DLD1 (cell line): ENCODE measurements around the gene CTSG.
"Not testable (repeated sequence)": the region's sequence is repeated elsewhere in the genome, so short reads cannot be mapped to it uniquely, and the experiment has no call there.

Experiments
- in situ Hi-C: cut with HindIII; loops from 2 replicates; pipeline ENCODE4 v1.10.0; 2017; ENCODE audit warnings: low sequenced_read_pairs

CTSG gene, protein sequence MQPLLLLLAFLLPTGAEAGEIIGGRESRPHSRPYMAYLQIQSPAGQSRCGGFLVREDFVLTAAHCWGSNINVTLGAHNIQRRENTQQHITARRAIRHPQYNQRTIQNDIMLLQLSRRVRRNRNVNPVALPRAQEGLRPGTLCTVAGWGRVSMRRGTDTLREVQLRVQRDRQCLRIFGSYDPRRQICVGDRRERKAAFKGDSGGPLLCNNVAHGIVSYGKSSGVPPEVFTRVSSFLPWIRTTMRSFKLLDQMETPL

DNA sequence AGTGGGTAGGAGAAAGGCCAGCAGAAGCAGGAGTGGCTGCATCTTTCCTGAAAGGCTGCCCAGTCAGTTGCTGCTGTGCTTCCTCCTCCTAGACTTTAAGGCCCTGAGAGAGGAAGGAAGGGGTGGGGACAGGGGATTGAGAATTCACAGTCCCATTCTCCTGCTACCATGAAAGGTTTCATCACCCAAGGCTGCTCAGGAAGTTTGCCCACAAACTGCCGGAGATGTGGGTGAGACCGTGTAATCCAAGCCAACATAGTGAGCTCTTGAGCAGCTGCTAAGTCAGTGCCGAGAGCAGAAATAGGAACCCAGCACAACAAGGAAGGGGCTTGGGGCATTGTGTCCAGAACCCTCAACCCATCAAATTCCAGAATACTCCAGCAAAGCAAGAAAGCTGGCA is at the start of gene CTSG:
TSS of gene CTSG (minus strand) at position 69 of the 400 bp plus-strand sequence. CDS start at position 42, 27 bp downstream.
- in situ Hi-C loops, result no loop called here

DNA sequence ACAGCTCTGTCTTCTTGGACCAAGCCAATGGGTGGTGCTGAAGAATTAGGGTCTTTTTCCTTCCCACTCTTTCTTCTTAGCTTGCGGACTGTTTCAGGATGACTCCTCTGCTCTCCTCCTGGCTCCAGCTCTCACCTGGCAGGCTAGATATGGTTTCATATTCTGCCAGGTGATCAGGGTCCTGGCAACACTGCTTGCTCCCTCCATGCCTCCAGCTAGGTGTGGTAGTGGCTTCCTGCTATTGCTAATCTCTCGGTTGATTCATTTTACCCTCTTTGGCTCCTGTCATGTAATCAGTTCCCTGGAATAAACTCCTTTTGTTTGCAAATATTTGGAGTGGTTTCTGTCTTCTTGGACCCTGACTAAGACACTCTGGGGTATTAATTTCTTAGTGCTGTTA is 37.7 kb upstream of the CTSG start:
- in situ Hi-C loops, result no loop called here

- in situ Hi-C loops, result no loop called here
These were observed 37.2 kb upstream of the CTSG start for GRCh38 chr14:24613241-24613640.

GRCh38 chr14:24612196-24612595 is 36.1 kb upstream of the CTSG start:
- in situ Hi-C loops, result no loop called here

GRCh38 chr14:24609655-24610344 is 33.8 kb upstream of the CTSG start, which contains the start of gene GZMH:
Gene GZMH (minus strand): TSS chr14:24609685. CDS start chr14:24609613, 72 bp downstream.
- in situ Hi-C loops, result no loop called here

DNA sequence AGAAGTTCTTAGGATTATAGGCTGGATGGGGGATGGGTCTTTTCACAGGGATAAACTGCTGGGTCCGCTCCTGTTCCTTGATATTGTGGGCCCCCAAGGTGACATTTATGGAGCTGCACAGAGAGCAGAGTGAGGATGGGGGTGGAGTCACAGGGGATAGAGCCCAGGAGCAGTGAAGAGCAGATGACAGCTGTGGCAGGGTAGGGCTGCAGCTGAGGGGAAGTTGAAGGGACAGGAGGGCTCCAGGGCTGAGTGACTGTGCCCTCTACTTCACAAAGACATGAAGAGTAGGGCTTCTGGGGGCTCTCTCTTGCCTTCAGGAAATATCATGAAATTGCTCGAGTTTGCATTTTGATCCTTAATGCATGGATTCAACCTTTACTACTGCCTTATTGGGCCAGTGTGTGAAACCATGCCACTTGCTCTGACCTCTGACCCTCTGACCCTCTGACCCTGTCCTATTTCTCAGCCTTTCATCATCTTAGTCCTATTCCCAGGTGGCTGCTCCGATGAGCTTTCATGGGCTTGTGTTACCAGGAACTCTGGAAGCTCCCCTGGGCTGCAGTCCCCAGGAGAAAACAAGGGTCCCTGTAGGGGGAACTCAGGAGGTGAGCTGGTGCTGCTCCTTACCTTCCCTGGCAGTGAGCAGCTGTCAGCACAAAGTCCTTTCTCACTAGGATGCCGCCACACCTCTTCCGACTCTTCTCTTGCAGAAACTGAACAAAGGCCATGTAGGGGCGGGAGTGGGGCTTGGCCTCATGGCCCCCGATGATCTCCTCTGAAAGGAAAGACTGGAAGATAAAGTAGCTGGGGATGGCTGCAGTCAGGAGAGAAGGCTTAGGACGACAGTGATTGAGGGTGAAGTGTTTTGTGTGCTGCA is 31.8 kb upstream of the CTSG start:
- in situ Hi-C loops, result no loop called here

DNA sequence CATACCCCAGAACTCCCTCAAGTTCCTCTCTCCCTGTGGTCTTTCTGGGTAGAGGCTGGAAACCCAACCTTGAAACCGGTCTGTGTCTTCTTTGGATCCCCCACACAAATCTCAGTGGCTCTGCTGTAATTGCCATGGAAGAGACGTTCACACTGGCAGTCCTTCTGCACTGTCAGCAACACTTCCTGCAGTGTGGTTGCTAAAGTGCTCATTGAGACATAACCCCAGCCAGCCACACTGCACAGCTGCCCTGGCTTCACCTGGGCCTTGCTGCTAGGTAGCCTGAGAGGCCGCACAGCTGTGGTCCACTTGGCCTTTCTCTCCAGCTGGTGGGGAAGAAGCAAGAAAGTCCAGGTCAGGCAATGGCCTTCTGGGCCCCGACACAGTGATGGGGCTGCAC is 31.0 kb upstream of the CTSG start:
- in situ Hi-C loops, result no loop called here

- in situ Hi-C loops, result no loop called here
These were observed 30.2 kb upstream of the CTSG start for GRCh38 chr14:24606297-24606696.

DNA sequence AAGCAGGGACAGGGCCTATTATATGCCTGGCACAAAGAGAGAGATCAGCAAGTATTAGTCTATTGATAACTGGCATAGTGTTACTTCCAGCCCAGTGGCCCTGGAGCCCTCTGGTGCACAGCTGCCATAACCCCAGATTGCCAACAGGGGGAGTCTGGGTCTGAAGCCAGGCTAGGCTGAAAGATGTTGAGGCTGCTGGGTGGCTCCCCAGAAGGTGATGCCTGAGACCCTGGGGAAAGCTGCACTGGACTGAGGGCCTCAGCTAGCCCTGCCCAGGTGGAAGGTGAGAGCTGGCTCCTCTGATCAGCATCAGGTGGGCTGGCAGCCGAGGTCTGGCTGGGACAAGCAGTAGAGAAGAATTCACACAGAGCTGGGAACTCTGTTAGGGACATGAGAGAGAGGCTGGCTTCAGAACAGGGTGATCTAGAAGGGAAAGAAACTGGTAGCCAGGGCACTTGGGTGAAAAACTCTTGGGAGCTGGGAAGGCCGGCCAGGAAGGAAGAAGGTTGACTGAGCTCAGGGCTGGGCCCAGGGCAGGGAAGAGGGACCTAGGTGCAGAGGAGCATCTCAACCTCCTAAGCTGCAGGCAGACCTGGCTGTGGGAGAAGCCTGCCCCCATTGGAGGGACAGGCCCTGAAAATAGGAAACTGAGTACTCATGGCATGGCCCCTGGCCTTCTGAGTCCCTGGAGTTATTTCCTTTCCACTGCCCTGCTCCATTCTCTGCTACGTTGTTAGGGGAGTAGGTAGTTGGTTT is 29.6 kb upstream of the CTSG start:
- in situ Hi-C loops, result no loop called here

DNA sequence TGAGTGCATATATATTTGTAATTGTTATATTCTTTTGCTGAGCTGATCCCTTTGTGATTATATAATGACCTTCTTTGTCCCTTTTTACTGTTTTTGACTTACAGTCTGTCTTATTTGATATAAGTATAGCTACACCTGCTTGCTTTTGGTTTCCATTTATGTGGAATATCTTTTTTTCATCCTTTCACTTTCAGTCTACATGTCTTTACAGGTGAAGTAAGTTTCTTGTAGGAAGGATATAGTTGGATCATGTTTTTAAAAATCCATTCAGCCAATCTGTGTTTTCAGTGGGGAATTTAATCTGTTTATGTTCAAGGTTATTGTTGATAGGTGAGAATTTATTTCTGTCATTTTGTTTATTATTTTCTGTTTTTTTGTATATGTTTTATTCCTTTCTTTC is 21.4 kb upstream of the CTSG start:
- in situ Hi-C loops, result no loop called here

DNA sequence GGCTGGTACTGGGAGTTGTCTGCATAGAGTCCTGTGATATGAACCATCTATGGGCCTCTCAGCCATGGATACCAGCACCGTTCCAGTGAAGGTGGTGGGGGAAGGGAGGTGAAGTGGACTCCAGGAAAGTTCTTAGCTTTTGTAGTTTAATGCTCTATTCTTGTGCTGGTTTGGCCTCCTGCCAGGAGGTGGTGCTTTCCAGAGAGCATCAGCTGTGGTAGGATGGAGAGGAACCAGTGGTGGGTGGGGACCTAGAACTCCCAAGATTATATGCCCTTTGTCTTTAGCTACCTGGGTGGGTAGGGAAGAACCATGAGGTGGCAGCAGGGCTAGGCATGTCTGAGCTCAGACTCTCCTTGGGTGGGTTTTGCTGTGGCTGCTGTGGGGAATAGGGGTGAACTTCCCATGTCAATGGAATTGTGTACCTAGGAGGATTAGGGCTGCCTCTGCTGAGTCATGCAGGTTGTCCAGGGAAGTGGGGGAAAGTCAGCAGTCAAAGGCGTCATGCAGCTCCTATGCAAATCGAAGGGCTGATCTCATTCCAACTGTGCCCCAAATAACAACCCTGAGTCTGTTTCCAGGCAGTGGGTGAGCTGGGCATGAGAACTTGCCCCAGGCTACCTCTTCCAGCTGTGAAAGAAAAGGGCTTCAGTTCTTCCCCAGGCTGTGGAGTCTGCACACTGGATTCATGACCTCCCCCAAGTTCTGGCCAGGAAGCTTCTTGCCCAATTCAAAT is 19.2 kb upstream of the CTSG start:
- in situ Hi-C loops, result no loop called here

DNA sequence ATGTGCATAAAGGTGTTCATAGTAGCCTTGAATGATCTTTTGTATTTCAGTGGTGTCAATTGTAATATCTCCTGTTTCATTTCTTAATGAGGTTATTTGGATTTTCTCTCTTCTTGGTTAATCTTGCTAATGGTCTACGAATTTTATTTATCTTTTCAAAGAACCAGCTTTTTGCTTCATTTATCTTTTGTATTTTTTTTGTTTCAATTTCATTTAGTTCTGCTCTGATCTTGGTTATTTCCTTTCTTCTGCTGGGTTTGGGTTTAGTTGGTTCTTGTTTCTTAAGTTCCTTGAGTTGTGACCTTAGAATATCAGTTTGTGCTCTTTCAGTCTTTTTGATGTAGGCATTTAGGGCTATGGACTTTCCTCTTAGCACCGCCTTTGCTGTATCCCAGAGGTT is 15.0 kb upstream of the CTSG start:
- in situ Hi-C loops, result not testable (repeated sequence)

- in situ Hi-C loops, result not testable (repeated sequence)
These were observed 8.4 kb upstream of the CTSG start for GRCh38 chr14:24584402-24584801.

DNA sequence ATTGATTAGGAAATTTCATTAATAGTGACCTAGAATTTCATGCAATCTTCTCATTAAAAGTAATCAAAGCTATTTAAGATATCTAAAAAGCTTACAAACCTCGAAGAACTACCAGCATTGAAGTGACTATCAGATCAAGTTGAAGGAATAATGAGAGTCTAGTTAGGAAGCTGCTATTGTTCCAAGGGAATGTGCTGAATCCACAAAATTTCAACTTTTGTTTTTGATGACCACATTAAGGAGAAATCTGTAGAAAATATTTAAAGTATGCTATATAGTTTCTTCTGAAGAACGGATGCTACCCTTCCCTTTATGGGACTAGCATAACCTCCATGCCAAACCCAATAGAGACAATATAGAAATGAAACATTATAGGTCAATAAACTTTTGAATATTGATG is 2.5 kb upstream of the CTSG start:
- in situ Hi-C loops, result no loop called here

DNA sequence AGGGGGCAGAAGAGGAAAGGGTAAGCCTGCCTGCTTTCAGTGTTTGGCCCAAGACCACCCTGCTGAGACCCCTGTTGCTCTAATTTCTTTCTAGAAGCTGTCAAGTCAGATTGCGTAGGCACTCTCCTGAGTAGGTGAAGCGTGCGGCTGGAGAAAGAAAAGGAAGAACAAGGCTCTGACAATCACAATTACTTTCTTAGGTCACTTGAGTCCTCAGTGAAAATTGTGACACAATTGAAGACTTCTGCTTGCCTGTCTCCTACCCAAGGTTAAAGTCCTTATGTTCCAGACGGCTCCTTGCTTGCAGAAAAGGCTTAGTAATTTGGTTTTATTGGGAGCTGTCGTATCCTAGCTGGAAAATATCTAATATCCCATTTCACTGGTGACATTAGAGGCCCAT is 721 bp upstream of the CTSG start:
- in situ Hi-C loops, result no loop called here

- in situ Hi-C loops, result no loop called here
These were observed 1.8 kb downstream of the CTSG start for GRCh38 chr14:24574206-24574774.

GRCh38 chr14:24566318-24566717 is 9.7 kb downstream of the CTSG start:
- in situ Hi-C loops, result no loop called here

- in situ Hi-C loops, result no loop called here
These were observed 10.3 kb downstream of the CTSG start for GRCh38 chr14:24565766-24566165.

DNA sequence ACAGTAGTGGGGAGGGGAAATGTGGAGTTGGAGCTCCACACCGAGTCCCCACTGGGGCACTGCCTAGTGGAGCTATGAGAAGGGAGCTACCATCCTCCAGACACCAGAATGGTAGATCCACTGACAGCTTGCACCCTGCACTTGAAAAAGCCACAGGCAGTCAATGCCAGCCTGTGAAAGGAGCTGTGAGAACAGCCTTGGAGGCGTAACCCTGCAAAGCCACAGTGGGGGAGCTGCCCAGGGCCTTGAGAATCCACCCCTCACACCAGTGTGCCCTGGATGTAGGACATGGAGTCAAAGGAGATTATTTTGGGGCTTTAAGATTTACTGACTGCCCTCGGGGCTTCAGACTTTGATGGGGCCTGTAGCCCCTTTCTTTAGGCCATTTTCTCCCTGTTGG is 12.5 kb downstream of the CTSG start:
- in situ Hi-C loops, result no loop called here

- in situ Hi-C loops, result no loop called here
These were observed 19.3 kb downstream of the CTSG start for GRCh38 chr14:24556756-24557155.
